H9 (cell line): ENCODE results near the gene MCU. TPM values are rescaled to one million over a fixed set of nuclear protein-coding genes. Genes with fewer than 3 reads are reported as not detected.
A peak's percentile ranks its signal among the peaks of the same experiment; 100 is the strongest.
"Not testable (repeated sequence)": the region's sequence is repeated elsewhere in the genome, so short reads cannot be mapped to it uniquely, and the experiment has no call there.

ENCODE experiments used
- DNase-seq: peaks from one replicate; pipeline ENCODE4 v3.0.0-alpha.2; 2017
- H2AFZ ChIP-seq: one replicate; pipeline ENCODE4 v1.6.1; 2013; ENCODE audit warnings: mild to moderate bottlenecking, low read length, control low read depth, moderate library complexity
- H2AK5ac ChIP-seq: 2 replicates; pipeline ENCODE4 v1.6.1; 2013; ENCODE audit warnings: low read length, control low read depth, mixed read lengths; ENCODE audit not compliant: insufficient read length
- H2BK120ac ChIP-seq: one replicate; pipeline ENCODE4 v1.6.1; 2013; ENCODE audit warnings: low read depth, mild to moderate bottlenecking, low read length, control low read depth, inconsistent platforms; ENCODE audit not compliant: poor library complexity, severe bottlenecking
- H2BK12ac ChIP-seq: 2 replicates; pipeline ENCODE4 v1.6.1; 2013; ENCODE audit warnings: low read length, control low read depth, mixed read lengths, low read depth; ENCODE audit not compliant: insufficient read length
- H2BK15ac ChIP-seq: 2 replicates; pipeline ENCODE4 v1.6.1; 2013; ENCODE audit warnings: low read depth, low read length, control low read depth
- H2BK20ac ChIP-seq: one replicate; pipeline ENCODE4 v1.6.1; 2013; ENCODE audit warnings: low read depth, mild to moderate bottlenecking, low read length, control low read depth, inconsistent platforms; ENCODE audit not compliant: poor library complexity, severe bottlenecking
- H2BK5ac ChIP-seq: 2 replicates; pipeline ENCODE4 v1.6.1; 2013; ENCODE audit warnings: low read length, control low read depth, mixed read lengths; ENCODE audit not compliant: insufficient read length
- H3K14ac ChIP-seq: 2 replicates; pipeline ENCODE4 v1.6.1; 2013; ENCODE audit warnings: low read length, control low read depth; ENCODE audit not compliant: insufficient read depth
- H3K18ac ChIP-seq: 2 replicates; pipeline ENCODE4 v1.6.1; 2013; ENCODE audit warnings: low read depth, mild to moderate bottlenecking, mixed read lengths, low read length, control low read depth; ENCODE audit not compliant: insufficient read length
- H3K23ac ChIP-seq: 2 replicates; pipeline ENCODE4 v1.6.1; 2013; ENCODE audit warnings: low read length, control low read depth, mixed read lengths, low read depth; ENCODE audit not compliant: insufficient read length
- H3K23me2 ChIP-seq: 2 replicates; pipeline ENCODE4 v1.6.1; 2013; ENCODE audit warnings: low read depth, mild to moderate bottlenecking, mixed read lengths, low read length, control low read depth; ENCODE audit not compliant: insufficient read length, poor library complexity, severe bottlenecking
- H3K27ac ChIP-seq: 2 replicates; pipeline ENCODE4 v1.5.1; 2013; ENCODE audit warnings: low read length, control low read depth, mixed read lengths, low read depth; ENCODE audit not compliant: insufficient read length
- H3K27me3 ChIP-seq: 2 replicates; pipeline ENCODE4 v1.6.1; 2013; ENCODE audit warnings: low read length, control low read depth, inconsistent platforms; ENCODE audit not compliant: insufficient read depth
- H3K4ac ChIP-seq: 2 replicates; pipeline ENCODE4 v1.6.1; 2013; ENCODE audit warnings: low read depth, mild to moderate bottlenecking, control low read depth, inconsistent platforms, low read length, moderate library complexity
- H3K4me1 ChIP-seq: 2 replicates; pipeline ENCODE4 v1.6.1; 2013; ENCODE audit warnings: low read length, control low read depth, inconsistent platforms; ENCODE audit not compliant: insufficient read depth
- H3K4me2 ChIP-seq: 2 replicates; pipeline ENCODE4 v1.6.1; 2013; ENCODE audit warnings: low read length, control low read depth, mixed read lengths; ENCODE audit not compliant: insufficient read length, insufficient read depth
- H3K56ac ChIP-seq: 2 replicates; pipeline ENCODE4 v1.6.1; 2013; ENCODE audit warnings: low read depth, mild to moderate bottlenecking, mixed read lengths, low read length, control low read depth; ENCODE audit not compliant: insufficient read length
- H3K79me1 ChIP-seq: 2 replicates; pipeline ENCODE4 v1.6.1; 2013; ENCODE audit warnings: low read depth, mild to moderate bottlenecking, moderate library complexity, low read length, control low read depth, inconsistent platforms; ENCODE audit not compliant: insufficient read depth, poor library complexity, severe bottlenecking
- H3K79me2 ChIP-seq: 2 replicates; pipeline ENCODE4 v1.6.1; 2013; ENCODE audit warnings: low read length, control low read depth, inconsistent platforms; ENCODE audit not compliant: insufficient read depth
- H3K9ac ChIP-seq: 2 replicates; pipeline ENCODE4 v1.6.1; 2013; ENCODE audit warnings: low read length, control low read depth, mixed read lengths; ENCODE audit not compliant: insufficient read length; ENCODE audit errors: extremely low read depth
- H3K9me3 ChIP-seq: one replicate; pipeline ENCODE4 v1.6.1; 2013; ENCODE audit warnings: low read depth, low read length, inconsistent platforms; ENCODE audit not compliant: control insufficient read depth
- H3T11ph ChIP-seq: one replicate; pipeline ENCODE4 v1.6.1; 2013; ENCODE audit warnings: mild to moderate bottlenecking, low read length, control low read depth, inconsistent platforms
- H4K20me1 ChIP-seq: one replicate; pipeline ENCODE4 v1.6.1; 2013; ENCODE audit not compliant: control insufficient read depth, insufficient read length, insufficient read depth
- H4K5ac ChIP-seq: 2 replicates; pipeline ENCODE4 v1.6.1; 2013; ENCODE audit warnings: low read depth, mild to moderate bottlenecking, mixed read lengths, low read length, control low read depth; ENCODE audit not compliant: insufficient read length
- H4K8ac ChIP-seq: replicated peaks from 2 replicates; pipeline ENCODE4 v1.6.1; 2013; ENCODE audit warnings: low read length, control low read depth, mixed read lengths, low read depth; ENCODE audit not compliant: insufficient read length
- H4K91ac ChIP-seq: 2 replicates; pipeline ENCODE4 v1.6.1; 2013; ENCODE audit warnings: low read depth, mild to moderate bottlenecking, moderate library complexity, mixed read lengths, low read length, control low read depth; ENCODE audit not compliant: insufficient read length
- H3K27ac Mint-ChIP-seq, 3 experiments: 2 replicates in 2 of 3; 3 replicates in 1 of 3; pipeline ENCODE4 v1.8.0; 2020 to 2021; ENCODE audit warnings: mixed read lengths in 3 of 3, mild to moderate bottlenecking in 1 of 3, moderate library complexity in 1 of 3
- H3K27me3 Mint-ChIP-seq: 2 replicates; pipeline ENCODE4 v1.8.0; 2021; ENCODE audit warnings: low read depth, mild to moderate bottlenecking, moderate library complexity, mixed read lengths
- H3K36me3 Mint-ChIP-seq, 3 experiments: 2 replicates in 2 of 3; 3 replicates in 1 of 3; pipeline ENCODE4 v1.8.0; 2020 to 2021; ENCODE audit warnings: low read depth in 3 of 3, mixed read lengths in 3 of 3; ENCODE audit not compliant: insufficient read depth in 1 of 3
- H3K4me1 Mint-ChIP-seq, 2 experiments: 2 replicates each; pipeline ENCODE4 v1.8.0; 2020; ENCODE audit warnings: mixed read lengths in 2 of 2
- H3K4me3 Mint-ChIP-seq, 2 experiments: 2 replicates in 1 of 2; 3 replicates in 1 of 2; pipeline ENCODE4 v1.8.0; 2020 to 2021; ENCODE audit warnings: mild to moderate bottlenecking in 2 of 2, mixed read lengths in 2 of 2, moderate library complexity in 1 of 2
- H3K9me3 Mint-ChIP-seq, 2 experiments: 2 replicates in 1 of 2; 3 replicates in 1 of 2; pipeline ENCODE4 v1.8.0; 2020; ENCODE audit warnings: mild to moderate bottlenecking in 2 of 2, mixed read lengths in 2 of 2, moderate library complexity in 1 of 2
- WGBS: extraction: QIAGEN DNeasy Blood & Tissue Kit; methylation state at CpG from one replicate; pipeline ENCODE4 v1.1.7; 2013; ENCODE audit warnings: missing lambda C conversion rate, low lambda C conversion rate, mixed read lengths; ENCODE audit not compliant: insufficient read length; ENCODE audit errors: extremely low coverage; 5-methylcytosine and 5-hydroxymethylcytosine counted together
- total RNA-seq: library from RNA; stranded (reverse); gene quantifications from 2 replicates; pipeline ENCODE4 v1.2.1, GENCODE V29; 2021
- TF ChIP-seq, protein P1 (sequence below): fragments of 200-600 bp; sonication (generic); conservative IDR thresholded peaks from 3 replicates; pipeline ENCODE4 v1.8.0; 2021; ENCODE audit warnings: antibody characterized with exemption, mild to moderate bottlenecking

MCU gene
- total RNA-seq, 1 experiment from 2014 or later, result 36.6 TPM

- H3K23ac ChIP-seq, result no peak overlapping the region
- no peaks in the 10 kb centered on the region for H3K27me3 ChIP-seq
- H3K27ac ChIP-seq, result no peak overlapping the region
- no peak overlapping the region for H3T11ph ChIP-seq
- no peak overlapping the region for H3K4ac ChIP-seq
- H3K9ac ChIP-seq, result no peak overlapping the region
- no peaks in the 10 kb centered on the region for H3K23me2 ChIP-seq
- no peak overlapping the region for H2BK120ac ChIP-seq
- H3K4me1 ChIP-seq, result peaks cover 9% of the 10 kb centered on the region; the same call in 1 of the 2 replicates
- H2AFZ ChIP-seq, result no peak overlapping the region
- Mint-ChIP-seq H3K4me3 (no peak overlapping the region), H3K27me3 (no peaks in the 10 kb centered on the region), H3K36me3 (no peaks in the 10 kb centered on the region; a peak in 1 of 7 replicates), H3K27ac (no peak overlapping the region), H3K9me3 (no peaks in the 10 kb centered on the region), H3K4me1 (peaks cover 8 to 10% of the 10 kb centered on the region in 2 experiments)
- H3K79me2 ChIP-seq, result no peaks in the 10 kb centered on the region; the same call in 1 of the 2 replicates
- H4K5ac ChIP-seq, result no peak overlapping the region
- H4K20me1 ChIP-seq, result no peaks in the 10 kb centered on the region
- H2BK15ac ChIP-seq, result no peak overlapping the region
- no peak overlapping the region for H4K91ac ChIP-seq
- no peak overlapping the region for H3K18ac ChIP-seq
- no peaks in the 10 kb centered on the region for H3K9me3 ChIP-seq
- H2BK5ac ChIP-seq, result no peak overlapping the region
- no peak overlapping the region for H3K56ac ChIP-seq
- no CpG with 5 or more reads among the region's 7 CpGs for WGBS
- TF ChIP-seq, protein P1, sequence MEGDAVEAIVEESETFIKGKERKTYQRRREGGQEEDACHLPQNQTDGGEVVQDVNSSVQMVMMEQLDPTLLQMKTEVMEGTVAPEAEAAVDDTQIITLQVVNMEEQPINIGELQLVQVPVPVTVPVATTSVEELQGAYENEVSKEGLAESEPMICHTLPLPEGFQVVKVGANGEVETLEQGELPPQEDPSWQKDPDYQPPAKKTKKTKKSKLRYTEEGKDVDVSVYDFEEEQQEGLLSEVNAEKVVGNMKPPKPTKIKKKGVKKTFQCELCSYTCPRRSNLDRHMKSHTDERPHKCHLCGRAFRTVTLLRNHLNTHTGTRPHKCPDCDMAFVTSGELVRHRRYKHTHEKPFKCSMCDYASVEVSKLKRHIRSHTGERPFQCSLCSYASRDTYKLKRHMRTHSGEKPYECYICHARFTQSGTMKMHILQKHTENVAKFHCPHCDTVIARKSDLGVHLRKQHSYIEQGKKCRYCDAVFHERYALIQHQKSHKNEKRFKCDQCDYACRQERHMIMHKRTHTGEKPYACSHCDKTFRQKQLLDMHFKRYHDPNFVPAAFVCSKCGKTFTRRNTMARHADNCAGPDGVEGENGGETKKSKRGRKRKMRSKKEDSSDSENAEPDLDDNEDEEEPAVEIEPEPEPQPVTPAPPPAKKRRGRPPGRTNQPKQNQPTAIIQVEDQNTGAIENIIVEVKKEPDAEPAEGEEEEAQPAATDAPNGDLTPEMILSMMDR, result peak; percentile 20; the same call in 1 of the 3 replicates
- no peaks in the 10 kb centered on the region for H3K79me1 ChIP-seq
- DNase-seq, result peak; percentile 38
- H3K14ac ChIP-seq, result no peak overlapping the region
- no peak overlapping the region for H2BK12ac ChIP-seq
- H2AK5ac ChIP-seq, result no peak overlapping the region
- no peak overlapping the region for H3K4me2 ChIP-seq
- no peak overlapping the region for H4K8ac ChIP-seq
- H2BK20ac ChIP-seq, result no peak overlapping the region
These were observed 221.3 kb downstream of the MCU start for GRCh38 chr10:72913287-72913686.

DNA sequence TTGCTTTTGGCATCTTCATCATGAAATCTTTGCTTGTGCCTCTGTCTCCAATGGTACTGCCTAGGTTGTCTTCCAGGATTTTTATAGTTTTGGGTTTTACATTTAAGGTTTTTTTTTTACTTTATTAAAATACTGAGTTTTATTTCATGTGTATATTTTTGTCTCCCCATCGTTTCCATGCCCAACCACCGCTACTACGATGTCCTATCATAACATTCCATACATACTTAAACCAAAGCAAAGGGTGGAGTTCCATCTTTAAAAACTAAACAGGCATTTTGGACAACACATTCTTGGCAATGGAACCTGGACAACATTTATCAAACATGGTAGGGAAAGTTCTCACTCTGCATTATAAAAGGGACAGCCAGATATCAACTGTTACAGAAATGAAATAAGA, 225.3 kb downstream of the MCU start:
- H3K27ac ChIP-seq, H3K27me3 ChIP-seq, H3K27me3 Mint-ChIP-seq, H2AK5ac ChIP-seq, H2BK20ac ChIP-seq, H2BK15ac ChIP-seq, H3K4me1 Mint-ChIP-seq, H4K8ac ChIP-seq, H3K36me3 Mint-ChIP-seq, H3K9me3 ChIP-seq, H3K18ac ChIP-seq, H3K79me1 ChIP-seq, H3K4me3 Mint-ChIP-seq, H3K14ac ChIP-seq, H4K5ac ChIP-seq, H3K4me1 ChIP-seq, H4K20me1 ChIP-seq, H3K56ac ChIP-seq, H3T11ph ChIP-seq, DNase-seq, H3K23me2 ChIP-seq, H2BK120ac ChIP-seq, H3K23ac ChIP-seq, H3K79me2 ChIP-seq, H4K91ac ChIP-seq, H3K4me2 ChIP-seq, H3K4ac ChIP-seq, H3K9ac ChIP-seq, H2BK5ac ChIP-seq, H2AFZ ChIP-seq, H3K27ac Mint-ChIP-seq, H2BK12ac ChIP-seq: not testable (repeated sequence)
- peaks cover 0 to 11% of the 10 kb centered on the region in 2 experiments; a peak in 4 of 5 replicates for H3K9me3 Mint-ChIP-seq
- WGBS, result no CpG with 5 or more reads among the region's 3 CpGs
